WTC11 (cell line): ENCODE measurements around the gene RGS12. TPM values are rescaled to one million over a fixed set of nuclear protein-coding genes. Genes with fewer than 3 reads are reported as not detected.

Experiments used
- ATAC-seq: fragments of 200-7000 bp; cut with Tn5 transposase; 2 replicates; pipeline ENCODE4 v1.10.0; 2021; ENCODE audit warnings: mild to moderate bottlenecking, moderate library complexity
- CTCF ChIA-PET: fragments of 300-600 bp; sonication (Branson Sonifier 250); formaldehyde crosslinking; loops from one replicate; lab custom pipeline; 2021; ENCODE audit warnings: antibody characterized with exemption; lab: Charles Lee
- POLR2A ChIA-PET: fragments of 350-600 bp; sonication (Branson Sonifier 250); formaldehyde crosslinking; loops from one replicate; lab custom pipeline; 2021; ENCODE audit warnings: antibody characterized with exemption; lab: Charles Lee
- DNase-seq: peaks from one replicate; pipeline ENCODE4 v3.0.0; 2021; ENCODE audit warnings: low spot score
- H3K27ac Mint-ChIP-seq: 2 replicates; pipeline ENCODE4 v1.8.0; 2021; ENCODE audit warnings: mixed read lengths
- H3K27me3 Mint-ChIP-seq: 2 replicates; pipeline ENCODE4 v1.8.0; 2021; ENCODE audit warnings: low read depth, mild to moderate bottlenecking, moderate library complexity, mixed read lengths
- H3K36me3 Mint-ChIP-seq: 2 replicates; pipeline ENCODE4 v1.8.0; 2021; ENCODE audit warnings: mixed read lengths
- H3K4me1 Mint-ChIP-seq: 2 replicates; pipeline ENCODE4 v1.8.0; 2022; ENCODE audit warnings: mixed read lengths
- H3K4me3 Mint-ChIP-seq: 2 replicates; pipeline ENCODE4 v1.8.0; 2021; ENCODE audit warnings: mild to moderate bottlenecking, moderate library complexity, mixed read lengths
- H3K9me3 Mint-ChIP-seq: 2 replicates; pipeline ENCODE4 v1.8.0; 2021; ENCODE audit warnings: mixed read lengths
- ATF2 ChIP-seq: sonication (generic); formaldehyde crosslinking; IDR thresholded peaks from 2 replicates; pipeline ENCODE4 v1.8.1; 2022; ENCODE audit warnings: low read depth, missing genetic modification reagents, borderline replicate concordance
- IRF1 ChIP-seq: sonication (generic); formaldehyde crosslinking; IDR thresholded peaks from 2 replicates; pipeline ENCODE4 v1.8.0; 2023; ENCODE audit warnings: missing genetic modification reagents
- JAZF1 ChIP-seq: fragments of 250-450 bp; sonication (Bioruptor Pico); IDR thresholded peaks from 2 replicates; pipeline ENCODE4 v1.9.0; 2021; ENCODE audit warnings: moderate library complexity, mild to moderate bottlenecking, inconsistent platforms
- MAX ChIP-seq: sonication (generic); formaldehyde crosslinking; IDR thresholded peaks from 2 replicates; pipeline ENCODE4 v1.8.0; 2022; ENCODE audit warnings: mild to moderate bottlenecking, missing genetic modification reagents
- NR2C2 ChIP-seq: sonication (generic); formaldehyde crosslinking; IDR thresholded peaks from 2 replicates; pipeline ENCODE4 v1.8.0; 2022; ENCODE audit warnings: mild to moderate bottlenecking, missing genetic modification reagents
- OVOL2 ChIP-seq: fragments of 250-450 bp; sonication (Bioruptor Pico); IDR thresholded peaks from 2 replicates; pipeline ENCODE4 v1.9.0; 2021; ENCODE audit warnings: mild to moderate bottlenecking, borderline replicate concordance
- SMAD3 ChIP-seq: sonication (generic); formaldehyde crosslinking; IDR thresholded peaks from 2 replicates; pipeline ENCODE4 v1.8.0; 2022; ENCODE audit warnings: missing genetic modification reagents, mild to moderate bottlenecking, borderline replicate concordance
- TEAD1 ChIP-seq: sonication (generic); formaldehyde crosslinking; IDR thresholded peaks from 2 replicates; pipeline ENCODE4 v1.8.0; 2022; ENCODE audit warnings: mild to moderate bottlenecking, missing genetic modification reagents
- ZMAT4 ChIP-seq: fragments of 250-450 bp; sonication (Bioruptor Pico); IDR thresholded peaks from 2 replicates; pipeline ENCODE4 v1.9.0; 2021; ENCODE audit warnings: mild to moderate bottlenecking
- ZNF121 ChIP-seq: sonication (generic); formaldehyde crosslinking; IDR thresholded peaks from 2 replicates; pipeline ENCODE4 v1.8.0; 2023; ENCODE audit warnings: missing genetic modification reagents
- ZNF263 ChIP-seq: sonication (generic); formaldehyde crosslinking; IDR thresholded peaks from 2 replicates; pipeline ENCODE4 v1.8.1; 2022; ENCODE audit warnings: low read depth, mild to moderate bottlenecking, moderate library complexity, missing genetic modification reagents
- ZNF416 ChIP-seq: fragments of 250-450 bp; sonication (Bioruptor Pico); IDR thresholded peaks from 2 replicates; pipeline ENCODE4 v1.9.0; 2021; ENCODE audit warnings: mild to moderate bottlenecking, inconsistent platforms
- ZNF532 ChIP-seq: fragments of 250-450 bp; sonication (Bioruptor Pico); IDR thresholded peaks from 2 replicates; pipeline ENCODE4 v1.9.0; 2021; ENCODE audit warnings: mild to moderate bottlenecking, borderline replicate concordance
- total RNA-seq: library from RNA; stranded (reverse); gene quantifications from 3 replicates; pipeline ENCODE4 v1.2.3, GENCODE V29; 2021

RGS12 gene
- total RNA-seq, 1 experiment from 2014 or later: 21.0 TPM

- Mint-ChIP-seq H3K27me3 (no peaks in the 10 kb centered on the region), H3K27ac (peak overlapping the region; percentile 43; the same call in 1 of the 2 replicates), H3K9me3 (peaks cover 7% of the 10 kb centered on the region), H3K36me3 (no peaks in the 10 kb centered on the region; the same call in 1 of the 2 replicates), H3K4me1 (peaks cover 15% of the 10 kb centered on the region), H3K4me3 (no peak overlapping the region)
- POLR2A ChIA-PET: no interaction called here
- ATAC-seq: no peak
- no peak for DNase-seq
- CTCF ChIA-PET: no interaction called here
- no peak for TF ChIP-seq JAZF1 (CRISPR knock-in tag)
- peak; percentile 78; the same call in 1 of the 2 replicates for TF ChIP-seq ZNF121
Measured at GRCh38 chr4:3338976-3339531, 46.2 kb downstream of the RGS12 start.

- H3K36me3 Mint-ChIP-seq: no peaks in the 10 kb centered on the region; the same call in 1 of the 2 replicates
- POLR2A ChIA-PET: no interaction called here
- H3K9me3 Mint-ChIP-seq: peaks cover 7% of the 10 kb centered on the region
- no peak overlapping the region for H3K4me3 Mint-ChIP-seq
- DNase-seq: no peak
- TF ChIP-seq ZNF263 (CRISPR knock-in tag) (no peak), ZNF121 (no peak), OVOL2 (CRISPR knock-in tag) (no peak), ATF2 (CRISPR knock-in tag) (no peak), SMAD3 (CRISPR knock-in tag) (no peak), ZNF416 (CRISPR knock-in tag) (no peak), ZNF532 (CRISPR knock-in tag) (no peak), ZMAT4 (no peak), NR2C2 (CRISPR knock-in tag) (no peak), TEAD1 (CRISPR knock-in tag) (no peak)
- TF ChIP-seq, all 79 proteins: peak for 0
- peaks cover 15% of the 10 kb centered on the region for H3K4me1 Mint-ChIP-seq
- no peaks in the 10 kb centered on the region for H3K27me3 Mint-ChIP-seq
- ATAC-seq: no peak
- peak overlapping the region; percentile 43; the same call in 1 of the 2 replicates for H3K27ac Mint-ChIP-seq
- CTCF ChIA-PET: no interaction called here
Measured at GRCh38 chr4:3339577-3339976, 46.8 kb downstream of the RGS12 start.

GRCh38 chr4:3340038-3340699 lies 47.3 kb downstream of the RGS12 start:
- CTCF ChIA-PET: interaction anchor here (1.0 to 1.2 kb wide), 3 partner anchors 17 to 140 kb away, joined by 4 to 14 read pairs (median 5); no protein-coding TSS in a partner anchor
- Mint-ChIP-seq H3K27ac (peak overlapping the region; percentile 55; the same call in 1 of the 2 replicates), H3K4me3 (no peak overlapping the region), H3K4me1 (peaks cover 15% of the 10 kb centered on the region), H3K9me3 (peaks cover 7% of the 10 kb centered on the region), H3K36me3 (no peaks in the 10 kb centered on the region; the same call in 1 of the 2 replicates), H3K27me3 (no peaks in the 10 kb centered on the region)
- POLR2A ChIA-PET: no interaction called here
- no peak for DNase-seq
- no peak for ATAC-seq
- TF ChIP-seq IRF1 (CRISPR knock-in tag): no peak
- TF ChIP-seq ZNF532 (CRISPR knock-in tag): no peak
- TF ChIP-seq MAX: no peak
